ENCODE results near the gene MBD4.
"Not testable (repeated sequence)": the region's sequence is repeated elsewhere in the genome, so short reads cannot be mapped to it uniquely, and the experiment has no call there.

The MBD4 gene

GRCh38 chr3:129428376-129429079, 11.2 kb downstream of the MBD4 start, which contains the start of gene EFCAB12:
Gene EFCAB12, minus strand, starts transcription at chr3:129428636. Its CDS starts 148 bp downstream, at chr3:129428488.
- peak; percentile 90 for DNase-seq

DNA sequence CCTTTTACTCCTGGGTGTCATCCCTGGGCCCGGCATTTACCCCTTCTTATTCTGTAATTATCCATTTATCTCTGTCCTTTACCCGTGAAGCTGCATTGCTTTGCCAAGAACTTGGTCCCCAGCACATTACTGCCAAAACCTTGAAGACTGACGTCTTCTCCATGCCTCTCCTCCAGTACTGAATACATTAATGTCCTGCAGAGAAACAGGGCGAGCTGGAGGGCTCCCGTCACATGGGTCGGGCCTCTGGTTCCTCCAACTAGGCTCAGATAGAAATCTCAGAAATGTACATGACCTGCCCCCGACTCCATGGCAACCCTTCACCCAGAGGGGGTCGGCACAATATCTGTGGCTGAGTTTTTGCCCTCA, 11.8 kb downstream of the MBD4 start:
- no peak for DNase-seq

- no peak for DNase-seq
Observed at GRCh38 chr3:129425619-129426018, 14.1 kb downstream of the MBD4 start.

DNA sequence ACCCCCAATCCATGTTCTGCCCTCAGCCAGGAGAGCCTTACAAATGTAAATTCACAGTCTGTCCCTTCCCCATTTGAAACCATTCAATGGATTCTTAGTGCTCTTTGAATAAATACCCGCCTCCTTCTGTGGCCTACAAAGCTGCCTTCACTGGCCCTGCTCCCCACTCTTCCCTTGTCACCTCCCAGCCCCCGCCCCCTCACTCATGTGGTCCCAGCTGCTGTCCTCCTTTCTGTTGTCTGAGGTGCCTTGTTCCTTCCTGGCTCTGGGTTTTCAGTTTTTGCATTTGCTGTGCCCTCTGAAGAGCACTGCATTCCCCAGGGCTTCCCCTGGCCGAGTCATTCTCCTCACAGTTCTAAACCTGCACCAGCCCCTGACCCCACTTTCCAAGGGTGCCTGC, 14.5 kb downstream of the MBD4 start:
- no peak for DNase-seq

GRCh38 chr3:129424185-129424841, 15.4 kb downstream of the MBD4 start:
- DNase-seq: no peak

DNA sequence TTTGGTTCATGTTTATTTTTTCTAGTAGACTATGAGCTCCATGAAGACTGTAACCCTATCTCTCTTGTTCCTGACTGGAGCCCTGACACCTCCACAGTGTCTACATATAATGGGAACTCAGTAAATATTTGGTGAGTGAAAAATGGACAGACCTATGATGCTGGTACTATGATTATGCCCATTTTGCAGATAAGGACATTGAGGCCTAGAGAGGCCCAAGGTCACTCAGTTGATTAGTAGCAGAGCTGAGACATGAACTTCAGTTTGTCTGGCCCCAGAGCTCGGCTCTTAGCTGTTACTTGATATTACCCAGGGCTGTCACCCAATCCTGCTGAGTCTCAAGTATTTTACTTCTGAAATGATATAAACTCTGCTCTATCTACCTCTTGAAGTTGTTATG, 16.9 kb downstream of the MBD4 start:
- no peak for DNase-seq

GRCh38 chr3:129421988-129422745, 17.6 kb downstream of the MBD4 start:
- DNase-seq: no peak

DNA sequence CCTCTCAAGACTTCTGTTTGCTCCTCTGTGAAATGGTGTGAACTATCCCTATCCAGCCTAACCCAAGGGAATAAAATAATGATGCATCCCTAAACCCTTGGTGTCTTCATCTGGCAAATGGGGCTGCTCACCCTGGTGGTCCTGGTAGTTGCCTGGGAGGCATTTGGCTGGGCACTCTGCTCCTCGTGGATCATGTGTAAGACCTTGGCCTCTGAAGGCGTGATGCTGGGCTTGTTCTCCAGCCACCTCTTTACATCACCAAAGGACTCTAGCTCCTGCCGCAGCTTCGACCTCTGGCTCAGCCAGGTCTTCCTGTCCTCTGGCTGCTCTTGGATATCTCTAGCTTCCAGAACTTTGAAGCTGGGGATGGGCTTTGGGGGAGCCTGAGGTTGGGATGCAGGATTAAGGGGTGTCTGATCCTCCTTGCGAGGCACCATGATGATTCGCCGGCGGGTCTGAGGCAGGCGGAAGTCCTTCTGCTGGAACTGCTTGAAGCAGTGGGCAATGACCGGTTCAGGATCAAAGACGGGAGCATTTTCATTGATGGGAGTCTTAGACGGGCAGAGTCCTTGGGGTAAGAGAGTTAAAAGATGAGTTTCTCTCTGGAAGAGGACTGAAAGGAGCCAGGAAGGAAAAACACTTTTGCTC, 18.4 kb downstream of the MBD4 start:
- no peak for DNase-seq

DNA sequence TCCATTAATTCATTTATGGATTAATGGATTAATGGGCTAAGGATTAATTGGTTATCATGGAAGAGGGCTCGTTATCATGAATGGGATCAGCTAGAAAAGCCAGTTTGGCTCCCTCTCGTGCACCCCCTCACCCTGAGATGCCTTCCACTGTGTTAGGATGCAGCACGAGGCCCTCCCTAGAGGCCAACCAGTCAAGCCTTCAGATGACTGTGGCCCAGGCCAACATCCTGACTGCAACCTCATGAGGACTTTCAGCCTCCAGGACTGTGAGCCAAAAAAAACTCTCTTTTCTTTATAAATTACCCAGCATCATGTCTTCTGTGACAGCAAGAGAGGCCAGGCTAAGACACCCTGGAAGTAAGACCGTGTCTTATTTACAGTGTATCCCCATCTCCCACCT, 20.3 kb downstream of the MBD4 start:
- DNase-seq: no peak

DNA sequence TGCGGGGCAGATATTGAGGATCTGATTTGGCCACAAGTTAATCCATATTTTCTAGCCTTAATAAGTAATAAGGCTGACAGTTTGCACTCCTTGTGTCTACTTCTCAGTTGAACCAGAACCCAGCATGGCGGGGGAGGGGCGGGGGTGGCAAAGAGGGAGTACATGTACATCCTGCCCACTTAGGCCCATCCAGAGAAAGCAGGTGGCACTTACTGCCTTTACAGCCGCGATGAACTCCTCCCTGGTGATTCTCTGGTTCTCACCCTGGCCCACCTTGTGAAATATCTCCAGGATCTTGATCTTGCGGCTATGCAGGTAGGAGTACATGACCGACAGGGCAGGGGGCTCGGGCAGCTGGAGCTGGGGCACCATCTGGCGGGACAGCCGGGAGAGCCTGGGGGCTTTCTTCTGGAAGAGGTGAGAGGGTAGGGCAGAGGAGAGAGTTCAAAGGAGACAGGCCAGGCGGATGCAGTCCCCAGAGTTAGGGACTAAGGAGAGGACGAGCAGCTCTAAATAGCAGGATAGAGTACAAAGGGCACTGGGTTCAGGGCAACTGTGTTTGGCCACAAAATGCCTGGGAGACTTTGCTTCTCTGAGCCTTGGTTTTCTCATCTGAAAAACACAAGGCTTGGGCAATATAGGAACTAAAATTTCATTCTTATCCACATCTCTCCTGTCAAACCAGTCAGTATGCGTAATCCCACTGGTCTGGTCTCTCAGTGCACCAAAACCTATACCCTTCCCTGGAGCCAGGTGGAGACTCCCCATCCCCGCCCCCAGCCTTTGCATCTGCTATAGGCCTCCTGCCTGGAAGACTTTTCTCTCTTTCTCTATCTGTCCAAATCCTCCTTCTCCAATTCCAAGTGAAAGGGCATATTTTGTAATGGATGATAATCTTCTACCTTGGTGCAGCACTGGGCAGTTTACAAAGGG, 21.4 kb downstream of the MBD4 start:
- DNase-seq: no peak

DNA sequence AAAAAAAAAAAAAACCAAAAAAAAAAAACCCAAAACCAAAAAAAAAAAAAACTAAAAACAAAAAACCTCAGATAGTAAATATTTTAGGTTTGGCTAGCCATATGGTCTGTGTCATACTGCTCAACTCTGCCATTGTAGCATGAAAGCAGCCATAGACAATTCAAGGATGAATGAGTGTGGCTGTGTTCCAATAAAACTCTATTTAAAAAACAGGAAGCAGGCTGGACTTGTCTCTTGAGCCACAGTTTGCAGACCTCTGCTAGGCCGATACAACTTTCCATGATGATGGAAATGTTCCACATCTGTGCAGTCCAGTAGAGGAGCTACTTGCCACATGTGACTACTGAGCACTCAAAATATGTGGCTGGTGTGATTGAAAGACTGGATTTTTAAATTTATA, 22.4 kb downstream of the MBD4 start:
- no peak for DNase-seq

DNA sequence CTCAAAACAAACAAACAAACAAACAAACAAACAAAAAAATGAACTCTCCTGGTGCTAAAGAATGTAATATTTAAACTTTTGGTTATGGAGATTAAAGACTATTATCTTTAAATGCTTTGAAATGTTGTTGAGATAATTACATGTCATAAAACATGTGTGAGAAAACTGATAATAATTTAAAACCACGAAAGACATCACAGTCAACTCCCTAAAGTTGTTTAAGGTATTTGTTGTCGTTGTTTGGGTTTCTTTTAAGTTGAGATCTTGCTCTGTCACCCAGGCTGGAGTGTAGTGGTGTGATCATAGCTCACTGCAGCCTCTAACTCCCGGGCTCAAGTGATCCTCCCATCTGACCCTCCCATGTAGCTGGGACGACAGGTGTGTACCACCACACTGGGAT, 23.3 kb downstream of the MBD4 start:
- no peak for DNase-seq

DNA sequence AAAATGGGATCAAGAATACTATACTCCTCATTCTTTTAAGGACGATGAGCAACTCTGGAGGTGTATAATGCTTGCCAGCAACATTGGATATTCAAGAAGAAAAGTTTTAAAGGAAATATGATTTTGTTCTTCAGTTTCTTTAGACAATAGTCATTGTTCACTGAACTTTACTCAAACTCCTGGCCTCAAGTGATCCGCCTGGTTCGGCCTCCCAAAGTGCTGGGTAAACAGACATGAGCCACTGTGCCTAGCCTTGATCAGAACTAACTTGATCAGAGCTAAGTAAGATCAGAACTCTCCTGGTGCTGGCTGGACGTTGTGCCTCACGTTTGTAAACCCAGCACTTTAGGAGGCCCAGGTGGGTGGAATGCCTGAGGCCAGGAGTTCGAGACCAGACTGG, 23.9 kb downstream of the MBD4 start:
- DNase-seq: no peak

GRCh38 chr3:129415378-129415777, 24.4 kb downstream of the MBD4 start:
- DNase-seq: no peak

- DNase-seq: no peak
Observed at GRCh38 chr3:129413687-129414506, 25.9 kb downstream of the MBD4 start.

DNA sequence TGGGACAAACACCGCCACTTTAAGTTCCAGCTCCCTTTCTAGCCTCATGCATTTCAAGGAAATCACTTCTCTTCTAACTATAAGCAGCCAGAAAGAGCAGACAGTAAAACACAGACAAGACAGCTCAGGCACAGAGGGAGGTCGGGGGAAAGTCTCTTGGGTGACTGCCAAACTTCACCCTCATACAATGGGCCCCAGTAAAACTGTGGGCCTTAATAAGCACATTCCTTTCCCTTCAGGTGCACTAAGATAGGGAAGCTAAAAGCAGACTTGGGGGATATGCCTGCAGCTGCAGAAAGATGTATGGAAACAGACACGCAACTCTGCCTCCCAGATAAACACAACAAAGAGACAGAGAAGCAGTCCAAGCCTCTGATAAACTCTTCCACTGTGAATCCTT, 26.5 kb downstream of the MBD4 start:
- DNase-seq: not testable (repeated sequence)

GRCh38 chr3:129412542-129413198, 27.1 kb downstream of the MBD4 start:
- DNase-seq: no peak

DNA sequence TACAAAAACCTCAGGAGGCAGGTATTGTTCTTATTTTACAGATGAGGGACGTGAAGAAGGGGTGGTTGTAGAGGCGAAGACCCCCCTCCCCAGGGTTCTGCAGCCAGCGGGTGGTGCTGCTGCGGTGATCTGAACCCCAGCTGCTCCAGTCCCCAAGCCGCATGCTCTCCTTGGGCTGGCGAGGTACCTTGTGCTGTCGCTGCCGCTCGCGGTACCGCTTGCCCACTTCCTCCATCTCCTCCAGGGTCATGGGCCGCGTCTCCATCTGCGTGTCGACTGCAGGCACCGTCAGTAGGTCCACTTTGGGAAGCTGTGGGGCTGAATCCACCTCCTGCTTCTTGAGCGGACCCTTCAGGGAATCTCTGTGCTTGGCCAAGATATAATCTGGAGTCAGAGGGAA, 28.8 kb downstream of the MBD4 start:
- no peak for DNase-seq

DNA sequence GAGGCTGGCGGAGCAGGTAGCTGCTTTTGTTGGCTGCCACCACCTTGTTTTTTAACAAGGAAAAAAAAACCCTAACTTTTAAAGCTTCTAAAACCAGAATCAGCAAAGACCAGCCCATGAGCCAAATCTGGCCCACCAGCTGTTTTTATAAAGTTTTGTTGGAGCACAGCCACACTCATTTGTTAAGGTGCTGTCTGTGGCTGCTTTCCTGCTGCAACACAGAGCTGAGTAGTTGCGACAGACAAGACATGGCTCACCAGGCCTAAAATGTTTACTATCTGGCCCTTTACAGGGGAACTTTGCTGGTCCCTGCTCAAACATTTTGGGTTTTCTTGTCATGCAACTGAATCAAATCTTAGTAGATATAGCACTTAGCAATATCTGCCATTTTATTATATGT, 30.2 kb downstream of the MBD4 start:
- DNase-seq: no peak

DNA sequence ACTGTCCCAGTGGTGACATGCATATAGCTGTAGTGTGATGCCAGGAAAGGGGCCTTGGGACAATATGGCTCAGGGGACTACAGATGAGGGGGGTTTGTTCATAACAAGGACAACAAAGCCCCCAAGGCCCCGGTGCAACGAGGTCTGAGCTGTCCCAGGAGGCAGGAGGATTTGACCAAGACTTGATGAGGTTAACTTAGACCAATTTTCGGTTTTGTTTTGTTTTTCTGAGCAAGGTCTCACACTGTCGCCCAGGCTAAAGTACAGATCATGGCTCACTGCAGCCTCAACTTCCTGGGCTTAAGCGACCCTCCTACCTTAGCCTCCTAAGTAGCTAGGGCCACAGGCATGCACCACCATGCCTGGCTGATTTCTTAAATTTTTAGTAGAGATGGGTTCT, 35.1 kb downstream of the MBD4 start:
- DNase-seq: no peak

DNA sequence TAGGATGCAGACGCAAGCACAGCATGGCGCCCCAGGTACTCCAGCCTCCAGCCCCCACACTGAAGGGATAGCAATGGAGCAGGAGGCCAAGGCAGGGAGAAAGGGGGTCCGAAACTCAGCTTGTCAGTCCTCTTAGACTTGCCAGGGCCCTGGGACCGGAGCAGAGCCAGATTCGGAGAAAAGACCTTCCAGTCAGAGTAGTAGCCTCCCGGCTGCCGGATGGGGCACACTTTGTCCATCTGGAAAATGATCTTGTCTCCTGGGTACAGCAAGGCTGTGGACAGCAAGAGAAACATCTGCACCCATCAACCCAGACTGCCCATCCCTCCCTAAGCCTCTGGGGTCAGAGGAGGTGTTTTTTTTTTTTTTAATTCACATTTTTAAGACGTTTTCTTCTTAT, 35.6 kb downstream of the MBD4 start:
- DNase-seq: no peak
